Neuronal stem cell (in vitro differentiated cells): ENCODE data around the gene TUBGCP3.
A peak's percentile ranks its signal among the peaks of the same experiment; 100 is the strongest.

Experiments used
- DNase-seq: peaks from one replicate; pipeline ENCODE4 v3.0.0-alpha.2; 2013; ENCODE audit warnings: low spot score
- H2AFZ ChIP-seq: one replicate; pipeline ENCODE4 v1.6.1; 2013; ENCODE audit warnings: mild to moderate bottlenecking, low read length, inconsistent platforms
- H2AK5ac ChIP-seq: 2 replicates; pipeline ENCODE4 v1.6.1; 2013; ENCODE audit warnings: low read depth, mild to moderate bottlenecking, inconsistent platforms, low read length, moderate library complexity, mixed read lengths
- H2BK120ac ChIP-seq: 2 replicates; pipeline ENCODE4 v1.6.1; 2013; ENCODE audit warnings: low read depth, mild to moderate bottlenecking, inconsistent platforms, low read length, moderate library complexity, mixed read lengths
- H2BK12ac ChIP-seq: one replicate; pipeline ENCODE4 v1.6.1; 2013; ENCODE audit warnings: low read length, inconsistent platforms
- H2BK15ac ChIP-seq: 2 replicates; pipeline ENCODE4 v1.6.1; 2013; ENCODE audit warnings: mild to moderate bottlenecking, low read length, inconsistent platforms, mixed read lengths
- H2BK5ac ChIP-seq: one replicate; pipeline ENCODE4 v1.6.1; 2013; ENCODE audit warnings: inconsistent platforms, mild to moderate bottlenecking, low read length, moderate library complexity
- H3K14ac ChIP-seq: one replicate; pipeline ENCODE4 v1.6.1; 2013; ENCODE audit warnings: low read length, inconsistent platforms
- H3K18ac ChIP-seq: 2 replicates; pipeline ENCODE4 v1.6.1; 2013; ENCODE audit warnings: low read length, inconsistent platforms
- H3K23ac ChIP-seq: 2 replicates; pipeline ENCODE4 v1.6.1; 2013; ENCODE audit warnings: low read depth, mild to moderate bottlenecking, mixed read lengths, low read length, inconsistent platforms; ENCODE audit not compliant: poor library complexity
- H3K27ac ChIP-seq: replicated peaks from 3 replicates; pipeline ENCODE4 v1.5.1; 2013; ENCODE audit warnings: low read length, inconsistent platforms
- H3K27me3 ChIP-seq, 3 experiments: 2 replicates each; pipeline ENCODE4 v1.6.1; 2013; ENCODE audit warnings: low read length in 3 of 3, mild to moderate bottlenecking in 2 of 3, inconsistent platforms in 1 of 3, low read depth in 1 of 3, mixed read lengths in 1 of 3, moderate library complexity in 1 of 3; ENCODE audit not compliant: control insufficient read depth in 3 of 3, insufficient read depth in 3 of 3
- H3K36me3 ChIP-seq, 2 donors: replicated peaks in 1 of 2; 2 replicates each; pipeline ENCODE4 v1.6.1; 2013; ENCODE audit warnings: low read length in 2 of 2; ENCODE audit not compliant: control insufficient read depth in 2 of 2, insufficient read depth in 2 of 2
- H3K4ac ChIP-seq: 2 replicates; pipeline ENCODE4 v1.6.1; 2013; ENCODE audit warnings: inconsistent platforms, mild to moderate bottlenecking, low read length, moderate library complexity
- H3K4me1 ChIP-seq, 2 donors: 1 replicate in 1 of 2; 2 replicates in 1 of 2; pipeline ENCODE4 v1.6.1; 2013; ENCODE audit warnings: low read length in 2 of 2, low read depth in 1 of 2; ENCODE audit not compliant: control insufficient read depth in 2 of 2, insufficient read depth in 1 of 2
- H3K4me2 ChIP-seq: one replicate; pipeline ENCODE4 v1.6.1; 2013; ENCODE audit warnings: mild to moderate bottlenecking, low read length, inconsistent platforms; ENCODE audit not compliant: insufficient read depth, poor library complexity, severe bottlenecking
- H3K4me3 ChIP-seq, 2 donors: 2 replicates each; pipeline ENCODE4 v1.5.1; 2013; ENCODE audit warnings: low read length in 2 of 2, mild to moderate bottlenecking in 2 of 2, inconsistent platforms in 1 of 2, moderate library complexity in 1 of 2
- H3K79me1 ChIP-seq: one replicate; pipeline ENCODE4 v1.6.1; 2013; ENCODE audit warnings: low read depth, mild to moderate bottlenecking, inconsistent platforms, low read length, moderate library complexity
- H3K9ac ChIP-seq: one replicate; pipeline ENCODE4 v1.6.1; 2013; ENCODE audit warnings: mild to moderate bottlenecking, low read depth, low read length, inconsistent platforms; ENCODE audit not compliant: poor library complexity
- H3K9me3 ChIP-seq, 2 donors: replicated peaks in 1 of 2; 2 replicates each; pipeline versions ENCODE3 to v1.6.1; 2013; ENCODE audit warnings: low read length in 2 of 2, mild to moderate bottlenecking in 2 of 2, inconsistent platforms in 1 of 2, low read depth in 1 of 2, mixed read lengths in 1 of 2, moderate library complexity in 1 of 2; ENCODE audit not compliant: control insufficient read depth in 2 of 2, insufficient read depth in 1 of 2
- H4K8ac ChIP-seq: one replicate; pipeline ENCODE4 v1.6.1; 2013; ENCODE audit warnings: low read depth, mild to moderate bottlenecking, inconsistent platforms, low read length, moderate library complexity
- H4K91ac ChIP-seq: one replicate; pipeline ENCODE4 v1.6.1; 2013; ENCODE audit warnings: low read length, low read depth, mild to moderate bottlenecking, inconsistent platforms; ENCODE audit not compliant: poor library complexity
- WGBS, 2 donors: extraction: QIAGEN DNeasy Blood & Tissue Kit; methylation state at CpG; one replicate each; pipeline ENCODE4 v1.1.7; 2013; ENCODE audit warnings: missing lambda C conversion rate in 2 of 2, mixed read lengths in 1 of 2; ENCODE audit not compliant: insufficient read length in 2 of 2, insufficient replicate concordance in 1 of 2; ENCODE audit errors: extremely low coverage in 2 of 2; 5-methylcytosine and 5-hydroxymethylcytosine counted together

TUBGCP3 gene

DNA sequence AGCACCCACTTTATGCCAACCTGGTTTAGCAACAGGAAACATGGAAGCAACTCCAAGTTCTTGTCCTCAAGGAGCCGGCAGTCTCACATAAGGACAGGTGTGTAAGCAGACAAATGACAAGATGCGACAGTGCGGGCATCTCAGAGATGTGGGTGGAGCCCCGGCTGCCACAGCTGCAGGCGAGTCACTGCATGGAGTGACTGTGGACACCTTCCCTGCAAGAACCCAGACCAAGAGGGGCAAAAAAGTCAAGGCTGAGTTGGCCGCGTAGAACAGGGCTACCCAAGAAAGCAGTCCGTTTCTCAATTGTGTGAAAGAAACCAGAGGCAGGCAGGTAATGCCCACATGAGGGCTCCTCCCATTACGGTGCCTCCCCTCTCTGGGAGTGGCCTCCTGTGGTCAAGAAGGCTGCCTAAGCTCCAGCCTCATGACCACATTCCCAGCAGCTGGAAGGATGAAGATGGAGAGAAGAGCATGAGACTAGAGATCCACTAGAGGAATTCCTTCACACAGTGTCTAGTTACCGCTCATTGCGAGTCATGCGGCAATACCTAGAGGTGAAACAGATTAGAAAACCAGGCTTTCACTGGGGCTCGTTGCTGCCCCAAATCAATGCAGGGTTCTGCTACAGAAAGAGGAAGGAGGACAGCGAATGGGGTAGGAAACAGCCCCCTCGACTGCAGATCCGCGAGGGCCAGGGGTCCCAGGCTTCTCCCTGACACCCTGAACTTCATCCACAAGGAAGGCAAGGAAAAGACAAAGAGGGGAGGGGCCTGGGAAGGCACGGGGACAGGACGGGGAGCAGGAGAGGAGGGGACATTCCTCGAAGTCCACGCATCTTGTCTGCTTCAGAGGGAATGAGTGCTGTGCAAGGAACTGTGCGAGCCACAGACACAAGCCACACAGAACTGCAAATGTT lies 131.6 kb downstream of the TUBGCP3 start:
- Histone ChIP-seq H3K4me3 (no peak overlapping the region), H2BK120ac (no peak overlapping the region), H3K9me3 (peaks cover 2 to 7% of the 10 kb centered on the region in 2 donors), H3K27ac (no peak overlapping the region), H2AK5ac (no peak overlapping the region), H3K79me1 (no peaks in the 10 kb centered on the region), H3K4me2 (no peak overlapping the region), H2AFZ (no peak overlapping the region), H3K4ac (no peak overlapping the region), H4K8ac (no peak overlapping the region), H3K18ac (no peak overlapping the region), H3K14ac (no peak overlapping the region), H3K9ac (no peak overlapping the region), H3K4me1 (peaks cover 0 to 2% of the 10 kb centered on the region in 2 donors), H4K91ac (no peak overlapping the region), H2BK12ac (no peak overlapping the region), H3K23ac (no peak overlapping the region), H2BK5ac (no peak overlapping the region), H3K27me3 (no peaks in the 10 kb centered on the region), H3K36me3 (no peaks in the 10 kb centered on the region), H2BK15ac (no peak overlapping the region)
- DNase-seq: no peak
- WGBS, 2 donors: no CpG with 5 or more reads among the region's 22 CpGs

GRCh38 chr13:112455476-112456059 lies 132.4 kb downstream of the TUBGCP3 start:
- Histone ChIP-seq H3K9me3 (peaks cover 0 to 7% of the 10 kb centered on the region in 2 donors), H4K8ac (no peak overlapping the region), H3K27me3 (no peaks in the 10 kb centered on the region), H2BK15ac (peak overlapping the region; percentile 20), H3K36me3 (no peaks in the 10 kb centered on the region), H3K23ac (no peak overlapping the region), H3K9ac (no peak overlapping the region), H3K27ac (no peak overlapping the region), H3K4me2 (no peak overlapping the region), H3K4ac (no peak overlapping the region), H3K4me3 (no peak overlapping the region), H3K4me1 (peaks cover 2 to 3% of the 10 kb centered on the region in 2 donors), H3K79me1 (no peaks in the 10 kb centered on the region), H2BK12ac (no peak overlapping the region), H2AK5ac (peak overlapping the region; percentile 13), H3K18ac (no peak overlapping the region), H2BK5ac (no peak overlapping the region), H3K14ac (no peak overlapping the region), H2BK120ac (no peak overlapping the region), H2AFZ (no peak overlapping the region), H4K91ac (no peak overlapping the region)
- WGBS, 2 donors: no CpG with 5 or more reads among the region's 17 CpGs
- no peak for DNase-seq

DNA sequence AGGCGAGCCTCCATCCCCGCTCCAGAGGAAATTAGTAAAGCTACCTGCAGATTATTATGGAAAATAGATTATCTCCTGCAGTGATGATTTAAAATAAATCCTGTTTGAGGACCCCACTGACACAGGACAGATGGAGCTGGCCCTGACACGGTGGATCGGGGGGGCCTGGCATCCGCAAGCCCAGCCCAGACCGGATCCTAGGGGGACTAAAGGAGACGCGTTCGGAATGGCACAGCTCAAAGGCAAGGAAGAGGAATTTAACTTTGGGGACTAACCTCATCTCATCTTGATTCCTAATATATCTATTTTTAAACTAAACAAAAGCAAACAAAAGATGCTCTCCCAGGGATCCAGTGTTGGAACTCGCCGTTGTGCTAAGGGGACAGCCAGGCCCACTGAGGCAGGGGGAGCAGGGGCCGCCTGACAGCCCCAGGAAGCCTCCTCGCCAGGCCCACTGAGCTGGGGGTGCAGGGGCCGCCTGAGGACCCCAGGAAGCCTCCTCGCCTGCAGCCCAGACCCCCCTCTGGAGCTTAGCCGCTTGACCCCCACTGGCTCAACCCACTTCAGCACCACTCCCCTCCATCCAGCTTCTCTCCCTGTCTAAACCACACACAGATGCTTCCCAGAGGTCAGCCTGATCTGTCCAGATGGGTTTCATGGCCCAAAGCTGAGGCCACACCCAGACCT lies 133.2 kb downstream of the TUBGCP3 start:
- Histone ChIP-seq H3K18ac (peak overlapping the region; percentile 82), H3K79me1 (no peaks in the 10 kb centered on the region), H3K4me1 (peaks cover 3% of the 10 kb centered on the region in 2 donors), H2AFZ (no peak overlapping the region), H3K4me3 (no peak overlapping the region), H2BK12ac (no peak overlapping the region), H3K27me3 (no peaks in the 10 kb centered on the region), H3K9ac (no peak overlapping the region), H3K4ac (no peak overlapping the region), H3K27ac (no peak overlapping the region), H3K36me3 (no peaks in the 10 kb centered on the region), H3K23ac (no peak overlapping the region), H2BK120ac (peak overlapping the region; percentile 16), H3K4me2 (no peak overlapping the region), H2AK5ac (peak overlapping the region; percentile 87), H2BK5ac (no peak overlapping the region), H3K14ac (no peak overlapping the region), H4K91ac (no peak overlapping the region), H2BK15ac (no peak overlapping the region), H4K8ac (no peak overlapping the region), H3K9me3 (peaks cover 0 to 7% of the 10 kb centered on the region in 2 donors)
- no CpG with 5 or more reads among the region's 16 CpGs for WGBS, 2 donors
- no peak for DNase-seq
